Measurements from ENCODE around the gene SDSL. TPM values are rescaled to one million over a fixed set of nuclear protein-coding genes. Genes with fewer than 3 reads are reported as not detected.

The SDSL gene
- polyA plus RNA-seq, 12 donors = 0.76 to 1.6 (median 1.2) TPM; not detected in 2

DNA sequence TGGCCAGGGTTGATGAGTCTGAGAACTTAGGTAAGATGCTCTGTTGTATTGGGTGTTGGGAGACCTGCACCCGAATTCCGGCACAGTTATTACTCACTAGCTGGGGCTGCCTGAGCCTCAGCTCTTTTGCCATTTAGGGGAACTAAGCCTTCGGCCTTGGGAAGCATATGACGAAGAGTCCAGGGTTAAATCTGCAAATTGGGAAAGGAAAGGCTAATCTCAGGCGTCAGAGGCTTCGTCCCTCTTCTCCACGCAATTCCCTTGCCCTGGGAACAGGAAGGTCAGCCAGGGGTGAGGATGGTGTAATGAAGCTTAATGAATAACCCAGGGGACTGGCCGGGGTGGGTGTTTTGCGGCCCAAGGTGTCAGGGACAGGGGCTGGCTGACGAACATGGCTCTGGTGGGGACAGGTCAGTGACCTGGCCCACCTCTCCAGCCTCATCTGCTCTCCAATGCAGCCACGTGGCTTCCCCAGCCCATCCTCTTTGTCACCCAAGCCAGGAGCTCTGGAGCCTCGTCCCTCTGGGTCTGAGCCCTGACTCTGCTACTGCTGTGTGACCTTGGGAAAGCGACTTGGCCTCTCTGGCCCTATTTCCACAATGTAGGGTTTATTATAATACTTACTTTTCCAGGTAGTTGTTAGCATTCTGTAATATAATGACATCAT is 3.8 kb upstream of the SDSL start:
- no peak for DNase-seq

- DNase-seq = no peak
Measured at GRCh38 chr12:113420996-113421595, 1.1 kb upstream of the SDSL start.

DNA sequence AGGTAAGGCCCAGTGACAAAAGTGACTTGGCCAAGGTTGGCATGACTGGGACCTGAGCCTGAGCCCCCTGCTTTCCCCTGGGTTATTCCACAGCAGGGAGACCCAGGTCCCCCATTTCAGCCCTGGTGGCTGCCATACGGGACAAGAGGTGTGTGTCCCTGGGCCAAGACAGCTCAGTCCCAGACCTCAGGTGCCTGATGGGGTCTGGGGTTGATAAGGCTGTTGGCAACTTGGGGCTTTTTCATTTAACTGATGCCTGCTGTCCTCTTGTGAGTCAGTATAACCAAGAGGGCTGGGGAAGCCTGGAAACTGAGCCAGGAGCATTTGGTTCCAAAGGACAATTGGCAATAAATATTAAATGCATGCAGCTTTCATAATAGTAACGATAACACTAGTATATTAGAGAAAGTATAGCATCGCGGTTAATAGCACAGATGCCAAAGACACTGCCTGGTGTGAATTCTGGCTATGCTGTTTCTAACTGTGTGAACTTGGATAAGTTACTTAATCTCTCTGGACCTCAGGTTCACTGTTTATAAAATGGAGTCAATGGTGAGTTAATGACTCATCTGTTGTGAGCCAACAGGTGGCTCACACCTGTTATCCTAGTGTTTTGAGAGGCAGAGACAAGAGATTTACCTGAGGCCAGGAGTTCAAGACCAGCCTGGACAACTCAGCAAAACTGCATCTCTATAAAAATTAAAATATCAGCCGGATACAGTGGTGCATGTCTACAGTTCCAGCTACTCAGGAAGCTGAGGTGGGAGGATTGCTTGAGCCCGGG is 898 bp downstream of the SDSL start:
- no peak for DNase-seq

DNA sequence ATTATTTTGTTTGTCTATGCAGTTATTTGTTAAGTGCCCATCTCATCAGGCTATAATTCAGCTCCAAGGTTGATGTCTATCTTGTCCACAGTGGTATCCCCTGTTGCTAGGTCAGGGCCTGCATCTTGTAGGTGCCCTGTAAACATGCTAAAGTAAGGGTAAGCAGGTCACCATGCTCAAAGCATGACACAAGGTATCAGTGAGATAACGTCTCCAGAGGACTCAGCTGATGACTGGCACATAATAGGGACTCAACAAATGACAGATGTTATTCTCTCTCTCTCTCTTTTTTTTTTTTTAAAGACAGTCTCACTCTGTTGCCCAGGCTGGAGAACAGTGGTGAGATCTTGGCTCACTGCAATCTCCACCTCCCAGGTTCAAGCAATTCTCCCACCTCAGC is 2.3 kb downstream of the SDSL start:
- DNase-seq = no peak

- no peak for DNase-seq
Measured at GRCh38 chr12:113424915-113425823, 3.0 kb downstream of the SDSL start.

DNA sequence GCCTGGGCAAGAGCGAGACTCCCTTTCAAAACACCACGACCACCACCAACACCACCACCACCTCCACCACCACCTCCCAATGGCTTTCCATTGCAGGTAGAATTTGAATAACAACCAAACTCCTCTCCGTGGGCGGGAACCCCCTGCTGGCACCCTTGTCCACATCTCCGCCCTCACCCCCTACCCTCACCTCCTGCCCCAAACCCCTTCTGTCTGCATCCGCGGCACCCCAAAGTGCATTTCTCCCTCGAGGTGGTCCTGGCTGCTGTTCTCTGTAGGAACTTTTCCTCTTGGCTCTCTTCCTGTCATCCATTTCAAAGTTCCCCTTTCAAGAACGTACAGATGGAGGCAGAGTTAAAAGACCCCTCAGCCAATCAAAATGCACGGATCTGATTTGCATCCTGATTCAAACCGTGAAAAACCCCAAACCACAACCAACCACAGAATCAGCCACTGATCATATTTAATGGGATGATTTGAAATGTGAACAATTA is 3.8 kb downstream of the SDSL start:
- DNase-seq = no peak

- no peak for DNase-seq
Measured at GRCh38 chr12:113427882-113428281, 5.7 kb downstream of the SDSL start.

GRCh38 chr12:113428482-113428881 is 6.3 kb downstream of the SDSL start:
- no peak for DNase-seq

DNA sequence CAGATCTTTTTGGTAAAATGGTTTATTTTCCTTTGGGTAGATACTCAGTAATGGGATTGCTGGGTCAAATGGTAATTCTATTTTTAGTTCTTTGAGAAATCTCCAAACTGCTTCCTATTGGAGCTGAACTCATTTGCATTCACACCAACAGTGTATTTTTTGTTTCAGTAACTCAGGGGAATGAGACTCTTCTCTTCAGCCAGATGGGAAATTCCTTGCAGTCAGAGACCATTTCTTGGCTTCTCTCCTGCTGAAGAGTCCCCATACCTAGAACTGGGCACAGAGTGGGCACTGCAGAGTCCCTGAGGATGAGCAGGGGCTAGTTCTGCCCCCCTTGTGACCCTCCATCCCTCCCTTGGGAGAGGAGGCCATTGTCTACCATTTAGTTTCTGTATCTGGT is 10.8 kb downstream of the SDSL start:
- DNase-seq = no peak

DNA sequence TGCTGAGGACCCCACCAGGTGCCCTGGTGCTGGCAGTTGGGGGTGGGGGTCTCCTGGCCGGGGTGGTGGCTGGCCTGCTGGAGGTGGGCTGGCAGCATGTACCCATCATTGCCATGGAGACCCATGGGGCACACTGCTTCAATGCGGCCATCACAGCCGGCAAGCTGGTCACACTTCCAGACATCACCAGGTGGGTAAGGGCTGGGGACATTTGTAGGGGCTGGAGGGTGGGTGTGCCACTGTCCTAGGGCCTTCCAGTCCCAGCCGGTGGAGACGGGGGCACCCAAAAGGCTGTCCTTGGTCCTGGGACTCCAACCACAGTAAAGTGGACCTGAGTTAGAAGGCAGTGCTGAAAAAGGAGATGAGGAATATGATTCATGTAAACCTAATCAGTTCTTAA is 13.2 kb downstream of the SDSL start:
- no peak for DNase-seq

DNA sequence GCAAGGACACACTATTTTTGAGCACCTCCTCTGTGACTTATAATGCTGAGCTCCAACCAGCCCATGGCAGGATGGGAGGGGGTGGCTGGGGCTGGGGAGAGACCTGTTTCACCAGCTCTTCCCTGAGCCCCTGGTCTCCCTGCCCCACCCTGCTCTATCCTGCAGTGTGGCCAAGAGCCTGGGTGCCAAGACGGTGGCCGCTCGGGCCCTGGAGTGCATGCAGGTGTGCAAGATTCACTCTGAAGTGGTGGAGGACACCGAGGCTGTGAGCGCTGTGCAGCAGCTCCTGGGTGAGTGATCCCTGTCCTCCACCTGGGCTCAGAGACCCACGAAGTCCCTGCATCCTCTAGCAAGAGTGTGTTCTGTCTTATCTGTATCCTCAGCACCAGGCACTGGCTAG is 14.4 kb downstream of the SDSL start:
- DNase-seq = no peak

- no peak for DNase-seq
Measured at GRCh38 chr12:113436993-113437728, 15.0 kb downstream of the SDSL start.

DNA sequence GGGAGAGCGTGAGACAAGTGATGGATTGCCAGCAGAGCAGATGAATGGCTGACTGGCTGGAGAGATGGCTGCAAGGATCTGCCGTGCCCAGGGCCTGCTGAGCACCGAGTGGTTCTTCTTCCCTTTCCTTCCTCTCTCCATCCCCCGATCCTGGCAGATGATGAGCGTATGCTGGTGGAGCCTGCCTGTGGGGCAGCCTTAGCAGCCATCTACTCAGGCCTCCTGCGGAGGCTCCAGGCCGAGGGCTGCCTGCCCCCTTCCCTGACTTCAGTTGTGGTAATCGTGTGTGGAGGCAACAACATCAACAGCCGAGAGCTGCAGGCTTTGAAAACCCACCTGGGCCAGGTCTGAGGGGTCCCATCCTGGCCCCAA is 15.5 kb downstream of the SDSL start:
- no peak for DNase-seq

DNA sequence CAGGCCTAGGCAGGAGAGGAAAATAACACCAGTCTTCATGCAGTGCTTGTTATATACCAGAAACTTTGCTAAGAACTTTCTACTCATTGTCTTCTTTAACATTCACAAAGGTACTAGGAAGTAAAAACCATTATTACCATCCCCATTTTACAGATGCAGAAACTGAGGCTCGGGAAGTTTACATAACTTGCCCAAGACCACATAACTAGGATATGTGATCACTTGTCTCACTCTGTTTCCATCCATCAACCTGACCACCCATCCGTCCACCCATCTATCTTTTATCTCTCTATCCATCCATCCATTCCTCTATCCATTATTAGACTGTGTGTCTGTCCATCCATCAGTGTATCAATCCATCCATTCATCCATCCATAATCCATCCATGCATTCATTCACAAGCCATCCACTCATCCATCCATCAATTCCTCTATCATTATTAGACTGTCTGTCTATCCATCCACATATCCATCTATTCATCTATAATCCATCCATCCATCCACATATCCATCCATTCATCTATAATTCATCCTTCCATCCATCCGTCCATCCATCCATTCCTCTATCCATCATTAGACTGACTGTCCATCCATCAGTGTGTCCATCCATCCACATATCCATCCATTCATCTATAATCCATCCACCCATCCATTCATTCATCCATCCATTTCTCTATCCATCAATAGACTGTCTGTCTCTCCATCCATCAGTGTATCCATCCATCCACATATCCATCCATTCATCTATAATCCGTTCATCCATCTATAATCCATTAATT is 16.5 kb downstream of the SDSL start:
- DNase-seq = no peak

DNA sequence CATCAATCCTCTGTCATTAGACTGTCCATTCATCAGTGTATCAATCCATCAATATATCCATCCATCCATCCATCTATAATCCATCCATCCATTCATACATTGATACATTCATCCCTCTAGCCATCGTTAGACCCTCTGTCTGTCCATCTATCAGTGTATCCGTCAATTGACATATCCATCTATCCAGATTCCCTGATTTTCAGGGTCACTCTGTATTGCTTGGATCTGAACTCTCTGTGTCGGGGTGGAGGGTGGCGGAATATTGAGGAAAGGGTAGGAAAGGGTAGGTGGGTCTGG is 17.1 kb downstream of the SDSL start:
- DNase-seq = no peak

GRCh38 chr12:113439606-113440030 is 17.4 kb downstream of the SDSL start:
- DNase-seq = peak; percentile 19

DNA sequence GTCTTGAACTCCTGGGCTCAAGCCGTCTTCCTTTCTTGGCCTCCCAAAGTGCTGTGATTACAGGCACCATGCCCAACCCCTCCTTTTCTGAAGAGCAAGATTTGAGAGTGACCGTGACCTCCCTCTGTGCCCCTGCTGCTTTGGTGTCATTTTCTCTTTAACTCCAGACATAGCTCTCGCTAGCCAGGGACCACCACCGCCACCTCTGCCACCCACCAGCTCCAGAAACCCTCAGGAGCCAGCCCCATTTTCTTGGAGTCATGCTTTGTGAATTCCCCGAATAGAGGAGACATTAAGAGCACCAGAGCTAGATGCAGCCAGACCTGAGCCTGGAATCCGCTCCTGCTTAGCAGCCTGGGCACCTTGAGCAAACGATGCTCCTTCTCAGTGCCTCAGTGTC is 18.2 kb downstream of the SDSL start:
- DNase-seq = no peak

DNA sequence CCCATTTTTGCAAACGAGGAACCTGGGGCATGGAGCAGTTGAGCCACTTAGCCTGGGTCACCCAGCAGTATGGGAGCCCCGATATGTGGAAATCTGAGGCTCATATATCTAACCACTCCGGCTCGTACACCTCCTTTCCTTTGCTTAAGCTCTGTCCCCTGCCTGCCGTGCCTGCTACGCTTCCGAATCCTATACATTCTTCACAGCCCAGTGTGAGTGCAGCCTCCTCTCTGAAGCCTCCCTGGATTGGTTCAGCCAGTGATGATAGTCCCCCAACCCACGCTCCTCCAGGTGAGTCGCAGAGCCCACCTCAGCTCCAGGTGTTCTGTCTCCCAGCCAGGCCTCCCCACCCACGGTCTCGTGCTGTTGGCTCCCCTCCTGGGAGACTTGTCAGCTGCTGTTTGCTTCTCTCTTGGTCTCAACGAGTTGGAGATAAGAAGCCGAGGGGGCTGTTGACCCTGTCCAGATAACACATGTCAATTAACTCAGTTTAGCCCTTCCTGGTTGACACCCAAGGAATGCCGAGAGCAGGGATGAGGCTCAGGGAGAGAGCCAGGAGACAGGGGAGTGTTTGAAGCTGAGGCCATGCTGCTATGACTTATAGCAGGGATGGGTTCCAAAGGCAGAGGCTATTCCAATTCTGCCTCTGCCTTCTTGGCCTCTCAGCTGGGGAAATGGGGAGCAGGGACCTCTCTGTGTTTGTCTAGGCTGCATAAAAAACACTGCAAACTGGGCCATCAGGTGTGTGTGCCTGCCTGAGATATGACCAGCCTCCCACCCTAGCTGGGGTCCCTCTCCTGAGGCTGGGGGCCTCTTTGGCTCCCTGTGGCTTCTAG is 19.0 kb downstream of the SDSL start:
- no peak for DNase-seq

DNA sequence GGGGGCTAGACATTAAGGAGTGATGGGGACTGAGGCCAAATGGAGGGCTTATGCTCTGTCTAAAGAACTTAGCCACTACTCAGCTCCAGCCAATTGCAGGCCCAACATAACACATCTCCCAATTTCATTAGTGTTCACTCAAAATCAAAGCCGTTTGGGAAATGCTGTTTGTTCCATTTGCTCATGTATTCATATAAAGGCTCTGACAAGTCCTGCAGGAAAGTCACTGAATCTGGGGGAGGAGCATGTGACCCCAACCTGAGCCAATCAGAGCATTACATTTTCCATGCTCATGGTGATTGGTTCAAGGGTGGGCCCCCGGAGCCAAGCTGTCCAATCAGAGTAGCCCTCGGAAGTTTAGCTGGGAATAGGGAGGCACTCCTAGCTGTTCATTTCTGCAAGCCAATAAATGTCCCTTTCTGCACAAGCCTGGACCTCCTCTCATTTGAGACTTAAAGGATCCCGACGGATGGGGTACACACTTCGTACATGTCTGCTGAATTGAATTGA is 20.9 kb downstream of the SDSL start:
- no peak for DNase-seq

Measured in muscle of arm (tissue), 12 donors.